ENCODE measurements around the gene SYNE3.

Gene SYNE3

GRCh38 chr14:95523051-95523814 lies 6.8 kb upstream of the SYNE3 start:
- Histone ChIP-seq H3K36me3 (ENCODE audit: insufficient read depth, insufficient read length, low read length) (no peaks in the 10 kb centered on the region), H3K9me3 (ENCODE audit: insufficient read depth, low read length) (no peaks in the 10 kb centered on the region), H3K27me3 (ENCODE audit: insufficient read depth, insufficient read length) (peaks cover 6% of the 10 kb centered on the region), H3K4me3 (ENCODE audit: insufficient read length, low read depth) (no peak overlapping the region), H3K4me1 (ENCODE audit: insufficient read depth, insufficient read length) (peaks cover 4% of the 10 kb centered on the region), H3K9ac (ENCODE audit: insufficient read length, low read depth) (no peak overlapping the region)
- no peak for DNase-seq (ENCODE audit: low read depth, low spot score)
- TF ChIP-seq ZNF274 (IDR thresholded peaks at IDR 0.05; ENCODE audit: low read depth, low read length) (no peak), SUZ12 (IDR thresholded peaks at IDR 0.05; ENCODE audit: extremely low read depth, insufficient read depth, insufficient read length) (no peak), YY1 (IDR thresholded peaks at IDR 0.05; ENCODE audit: insufficient read depth, insufficient read length) (no peak)

GRCh38 chr14:95522556-95522955 lies 6.1 kb upstream of the SYNE3 start:
- DNase-seq (ENCODE audit: low read depth, low spot score), result no peak
- H3K4me3 ChIP-seq (ENCODE audit: insufficient read length, low read depth), result no peak overlapping the region
- peaks cover 4% of the 10 kb centered on the region for H3K4me1 ChIP-seq (ENCODE audit: insufficient read depth, insufficient read length)
- no peaks in the 10 kb centered on the region for H3K36me3 ChIP-seq (ENCODE audit: insufficient read depth, insufficient read length, low read length)
- H3K9me3 ChIP-seq (ENCODE audit: insufficient read depth, low read length), result no peaks in the 10 kb centered on the region
- TF ChIP-seq YY1 (IDR thresholded peaks at IDR 0.05; ENCODE audit: insufficient read depth, insufficient read length) (no peak), ZNF274 (IDR thresholded peaks at IDR 0.05; ENCODE audit: low read depth, low read length) (no peak), SUZ12 (IDR thresholded peaks at IDR 0.05; ENCODE audit: extremely low read depth, insufficient read depth, insufficient read length) (no peak)
- H3K27me3 ChIP-seq (ENCODE audit: insufficient read depth, insufficient read length), result peaks cover 13% of the 10 kb centered on the region
- no peak overlapping the region for H3K9ac ChIP-seq (ENCODE audit: insufficient read length, low read depth)

- no peak for TF ChIP-seq ZNF274 (IDR thresholded peaks at IDR 0.05; ENCODE audit: low read depth, low read length)
- no peak for TF ChIP-seq SUZ12 (IDR thresholded peaks at IDR 0.05; ENCODE audit: extremely low read depth, insufficient read depth, insufficient read length)
- TF ChIP-seq YY1 (IDR thresholded peaks at IDR 0.05; ENCODE audit: insufficient read depth, insufficient read length), result no peak
- Histone ChIP-seq H3K27me3 (ENCODE audit: insufficient read depth, insufficient read length) (peaks cover 17% of the 10 kb centered on the region), H3K9me3 (ENCODE audit: insufficient read depth, low read length) (no peaks in the 10 kb centered on the region), H3K9ac (ENCODE audit: insufficient read length, low read depth) (no peak overlapping the region), H3K4me3 (ENCODE audit: insufficient read length, low read depth) (no peak overlapping the region), H3K36me3 (ENCODE audit: insufficient read depth, insufficient read length, low read length) (no peaks in the 10 kb centered on the region), H3K4me1 (ENCODE audit: insufficient read depth, insufficient read length) (peaks cover 4% of the 10 kb centered on the region)
- no peak for DNase-seq (ENCODE audit: low read depth, low spot score)
Observed at GRCh38 chr14:95522116-95522515, 5.7 kb upstream of the SYNE3 start.

- Histone ChIP-seq H3K4me1 (ENCODE audit: insufficient read depth, insufficient read length) (peaks cover 3% of the 10 kb centered on the region), H3K4me3 (ENCODE audit: insufficient read length, low read depth) (no peak overlapping the region), H3K9ac (ENCODE audit: insufficient read length, low read depth) (no peak overlapping the region), H3K36me3 (ENCODE audit: insufficient read depth, insufficient read length, low read length) (no peaks in the 10 kb centered on the region), H3K27me3 (ENCODE audit: insufficient read depth, insufficient read length) (peaks cover 24% of the 10 kb centered on the region), H3K9me3 (ENCODE audit: insufficient read depth, low read length) (no peaks in the 10 kb centered on the region)
- no peak for DNase-seq (ENCODE audit: low read depth, low spot score)
- TF ChIP-seq SUZ12 (IDR thresholded peaks at IDR 0.05; ENCODE audit: extremely low read depth, insufficient read depth, insufficient read length) (no peak), YY1 (IDR thresholded peaks at IDR 0.05; ENCODE audit: insufficient read depth, insufficient read length) (no peak), ZNF274 (IDR thresholded peaks at IDR 0.05; ENCODE audit: low read depth, low read length) (no peak)
Observed at GRCh38 chr14:95521001-95521400, 4.6 kb upstream of the SYNE3 start.

GRCh38 chr14:95520346-95520745 lies 3.9 kb upstream of the SYNE3 start:
- H3K36me3 ChIP-seq (ENCODE audit: insufficient read depth, insufficient read length, low read length), result no peaks in the 10 kb centered on the region
- H3K9ac ChIP-seq (ENCODE audit: insufficient read length, low read depth), result no peak overlapping the region
- DNase-seq (ENCODE audit: low read depth, low spot score), result no peak
- peaks cover 30% of the 10 kb centered on the region for H3K27me3 ChIP-seq (ENCODE audit: insufficient read depth, insufficient read length)
- no peaks in the 10 kb centered on the region for H3K9me3 ChIP-seq (ENCODE audit: insufficient read depth, low read length)
- H3K4me1 ChIP-seq (ENCODE audit: insufficient read depth, insufficient read length), result peaks cover under 1% of the 10 kb centered on the region
- no peak for TF ChIP-seq YY1 (IDR thresholded peaks at IDR 0.05; ENCODE audit: insufficient read depth, insufficient read length)
- TF ChIP-seq ZNF274 (IDR thresholded peaks at IDR 0.05; ENCODE audit: low read depth, low read length), result no peak
- no peak for TF ChIP-seq SUZ12 (IDR thresholded peaks at IDR 0.05; ENCODE audit: extremely low read depth, insufficient read depth, insufficient read length)
- H3K4me3 ChIP-seq (ENCODE audit: insufficient read length, low read depth), result no peak overlapping the region

- TF ChIP-seq SUZ12 (IDR thresholded peaks at IDR 0.05; ENCODE audit: extremely low read depth, insufficient read depth, insufficient read length) (no peak), YY1 (IDR thresholded peaks at IDR 0.05; ENCODE audit: insufficient read depth, insufficient read length) (no peak), ZNF274 (IDR thresholded peaks at IDR 0.05; ENCODE audit: low read depth, low read length) (no peak)
- Histone ChIP-seq H3K27me3 (ENCODE audit: insufficient read depth, insufficient read length) (peaks cover 32% of the 10 kb centered on the region), H3K9me3 (ENCODE audit: insufficient read depth, low read length) (no peaks in the 10 kb centered on the region), H3K9ac (ENCODE audit: insufficient read length, low read depth) (no peak overlapping the region), H3K36me3 (ENCODE audit: insufficient read depth, insufficient read length, low read length) (no peaks in the 10 kb centered on the region), H3K4me3 (ENCODE audit: insufficient read length, low read depth) (no peak overlapping the region), H3K4me1 (ENCODE audit: insufficient read depth, insufficient read length) (peaks cover 5% of the 10 kb centered on the region)
- DNase-seq (ENCODE audit: low read depth, low spot score), result no peak
Observed at GRCh38 chr14:95519699-95520098, 3.2 kb upstream of the SYNE3 start.

GRCh38 chr14:95518045-95518751 lies 1.7 kb upstream of the SYNE3 start:
- H3K27me3 ChIP-seq (ENCODE audit: insufficient read depth, insufficient read length), result peaks cover 32% of the 10 kb centered on the region
- H3K4me1 ChIP-seq (ENCODE audit: insufficient read depth, insufficient read length), result peaks cover 5% of the 10 kb centered on the region
- no peak for TF ChIP-seq ZNF274 (IDR thresholded peaks at IDR 0.05; ENCODE audit: low read depth, low read length)
- TF ChIP-seq SUZ12 (IDR thresholded peaks at IDR 0.05; ENCODE audit: extremely low read depth, insufficient read depth, insufficient read length), result no peak
- no peak for TF ChIP-seq YY1 (IDR thresholded peaks at IDR 0.05; ENCODE audit: insufficient read depth, insufficient read length)
- no peak overlapping the region for H3K9ac ChIP-seq (ENCODE audit: insufficient read length, low read depth)
- H3K4me3 ChIP-seq (ENCODE audit: insufficient read length, low read depth), result no peak overlapping the region
- no peak for DNase-seq (ENCODE audit: low read depth, low spot score)
- H3K36me3 ChIP-seq (ENCODE audit: insufficient read depth, insufficient read length, low read length), result no peaks in the 10 kb centered on the region
- H3K9me3 ChIP-seq (ENCODE audit: insufficient read depth, low read length), result no peaks in the 10 kb centered on the region
